ENCODE measurements around the gene MROH2A. TPM values are rescaled to one million over a fixed set of nuclear protein-coding genes. Genes with fewer than 3 reads are reported as not detected.
"Not testable (repeated sequence)": the region's sequence is repeated elsewhere in the genome, so short reads cannot be mapped to it uniquely, and the experiment has no call there.

Gene MROH2A
- total and polyA plus RNA-seq, 4 donors, result 0.08 to 0.28 (median 0.09) TPM; not detected in 1

GRCh38 chr2:233745838-233746237 lies 32.3 kb upstream of the MROH2A start:
- not testable (repeated sequence) for DNase-seq (ENCODE audit: low spot score); H3K9me3 ChIP-seq (ENCODE audit: control insufficient read depth in 4 of 4, low read length in 3 of 4); H3K27me3 ChIP-seq (ENCODE audit: control insufficient read depth in 4 of 4, insufficient read depth in 4 of 4, low read length in 3 of 4); H3K36me3 ChIP-seq (ENCODE audit: control insufficient read depth in 4 of 4, insufficient read depth in 3 of 4, low read depth in 1 of 4, low read length in 3 of 4); H3K9ac ChIP-seq (ENCODE audit: low read depth in 1 of 2, low read length in 2 of 2)
- 63% methylated on average over 2 of the region's 2 CpGs for WGBS
- TF ChIP-seq, protein P1, sequence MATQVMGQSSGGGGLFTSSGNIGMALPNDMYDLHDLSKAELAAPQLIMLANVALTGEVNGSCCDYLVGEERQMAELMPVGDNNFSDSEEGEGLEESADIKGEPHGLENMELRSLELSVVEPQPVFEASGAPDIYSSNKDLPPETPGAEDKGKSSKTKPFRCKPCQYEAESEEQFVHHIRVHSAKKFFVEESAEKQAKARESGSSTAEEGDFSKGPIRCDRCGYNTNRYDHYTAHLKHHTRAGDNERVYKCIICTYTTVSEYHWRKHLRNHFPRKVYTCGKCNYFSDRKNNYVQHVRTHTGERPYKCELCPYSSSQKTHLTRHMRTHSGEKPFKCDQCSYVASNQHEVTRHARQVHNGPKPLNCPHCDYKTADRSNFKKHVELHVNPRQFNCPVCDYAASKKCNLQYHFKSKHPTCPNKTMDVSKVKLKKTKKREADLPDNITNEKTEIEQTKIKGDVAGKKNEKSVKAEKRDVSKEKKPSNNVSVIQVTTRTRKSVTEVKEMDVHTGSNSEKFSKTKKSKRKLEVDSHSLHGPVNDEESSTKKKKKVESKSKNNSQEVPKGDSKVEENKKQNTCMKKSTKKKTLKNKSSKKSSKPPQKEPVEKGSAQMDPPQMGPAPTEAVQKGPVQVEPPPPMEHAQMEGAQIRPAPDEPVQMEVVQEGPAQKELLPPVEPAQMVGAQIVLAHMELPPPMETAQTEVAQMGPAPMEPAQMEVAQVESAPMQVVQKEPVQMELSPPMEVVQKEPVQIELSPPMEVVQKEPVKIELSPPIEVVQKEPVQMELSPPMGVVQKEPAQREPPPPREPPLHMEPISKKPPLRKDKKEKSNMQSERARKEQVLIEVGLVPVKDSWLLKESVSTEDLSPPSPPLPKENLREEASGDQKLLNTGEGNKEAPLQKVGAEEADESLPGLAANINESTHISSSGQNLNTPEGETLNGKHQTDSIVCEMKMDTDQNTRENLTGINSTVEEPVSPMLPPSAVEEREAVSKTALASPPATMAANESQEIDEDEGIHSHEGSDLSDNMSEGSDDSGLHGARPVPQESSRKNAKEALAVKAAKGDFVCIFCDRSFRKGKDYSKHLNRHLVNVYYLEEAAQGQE (IDR thresholded peaks at IDR 0.05), result peak; percentile 0
- peak overlapping the region in 1 of 3 donors; percentile 22 for H3K4me3 ChIP-seq (ENCODE audit: low read depth in 1 of 3, low read length in 3 of 3)
- peaks cover 12 to 65% (median 41%) of the 10 kb centered on the region in 4 donors for H3K4me1 ChIP-seq (ENCODE audit: control insufficient read depth in 4 of 4, insufficient read depth in 4 of 4, low read length in 3 of 4)
- H3K27ac ChIP-seq (ENCODE audit: low read depth in 1 of 2, low read length in 2 of 2), result peak overlapping the region; percentile 49 to 65

GRCh38 chr2:233746475-233747282 lies 31.5 kb upstream of the MROH2A start:
- Histone ChIP-seq H3K9ac (ENCODE audit: low read depth in 1 of 2, low read length in 2 of 2) (no peak overlapping the region), H3K36me3 (ENCODE audit: control insufficient read depth in 4 of 4, insufficient read depth in 3 of 4, low read depth in 1 of 4, low read length in 3 of 4) (peaks cover 0 to 4% (median 2%) of the 10 kb centered on the region in 4 donors), H3K9me3 (ENCODE audit: control insufficient read depth in 4 of 4, low read length in 3 of 4) (no peaks in the 10 kb centered on the region), H3K27me3 (ENCODE audit: control insufficient read depth in 4 of 4, insufficient read depth in 4 of 4, low read length in 3 of 4) (no peaks in the 10 kb centered on the region), H3K4me3 (ENCODE audit: low read depth in 1 of 3, low read length in 3 of 3) (peak overlapping the region in 1 of 3 donors; percentile 23), H3K27ac (ENCODE audit: low read depth in 1 of 2, low read length in 2 of 2) (peak overlapping the region; percentile 57 to 65), H3K4me1 (ENCODE audit: control insufficient read depth in 4 of 4, insufficient read depth in 4 of 4, low read length in 3 of 4) (peaks cover 12 to 68% (median 44%) of the 10 kb centered on the region in 4 donors)
- 44% methylated on average over 10 of the region's 10 CpGs for WGBS
- no peak for DNase-seq (ENCODE audit: low spot score)
- peak in 1 of 2 donors; percentile 58 for TF ChIP-seq JUND (IDR thresholded peaks at IDR 0.05)
- TF ChIP-seq YY1 (IDR thresholded peaks at IDR 0.05), result peak; percentile 75
- TF ChIP-seq HNF4G (IDR thresholded peaks at IDR 0.05), result peak; percentile 21
- no peak for TF ChIP-seq TAF1 (conservative IDR thresholded peaks at IDR 0.05)
- TF ChIP-seq EGR1 (IDR thresholded peaks at IDR 0.05; ENCODE audit: low read depth in 2 of 2), result peak in 1 of 2 donors; percentile 23
- no peak for TF ChIP-seq SP1 (IDR thresholded peaks at IDR 0.05)
- TF ChIP-seq, protein P1 (IDR thresholded peaks at IDR 0.05), result no peak
- no peak for TF ChIP-seq FOXA1 (IDR thresholded peaks at IDR 0.05)
- TF ChIP-seq MAX (IDR thresholded peaks at IDR 0.05), result peak; percentile 33
- peak; percentile 34 to 69 for TF ChIP-seq HNF4A (conservative IDR thresholded peaks at IDR 0.05)
- TF ChIP-seq ATF3 (IDR thresholded peaks at IDR 0.05), result no peak
- TF ChIP-seq RAD21 (IDR thresholded peaks at IDR 0.05), result peak; percentile 4 to 10
- TF ChIP-seq GABPA (IDR thresholded peaks at IDR 0.05 in 1 of 2, conservative IDR thresholded peaks at IDR 0.05 in 1 of 2), result no peak
- peak; percentile 90 to 97 for TF ChIP-seq RXRA (IDR thresholded peaks at IDR 0.05)
- TF ChIP-seq CTCF (IDR thresholded peaks at IDR 0.05; ENCODE audit: low read depth, low read length, missing input control), result no peak
- peak; percentile 16 for TF ChIP-seq ZBTB33 (IDR thresholded peaks at IDR 0.05)
- no peak for TF ChIP-seq NR2F2 (IDR thresholded peaks at IDR 0.05)
- TF ChIP-seq FOXA2 (IDR thresholded peaks at IDR 0.05), result peak; percentile 13
